Gastrocnemius medialis (tissue), 4 donors: ENCODE data around the gene ZNF485. TPM values are rescaled to one million over a fixed set of nuclear protein-coding genes. Genes with fewer than 3 reads are reported as not detected.
A peak's percentile ranks its signal among the peaks of the same experiment; 100 is the strongest.

ENCODE experiments used
- ATAC-seq, 2 donors: fragments of 150-250 bp; one replicate each; pipeline ENCODE4 v1.9.1; 2016
- DNase-seq, 2 donors: peaks; one replicate each; pipeline ENCODE4 v3.0.0-alpha.2; 2019
- H3K27ac ChIP-seq, 4 donors: fragments of 200-600 bp; sonication (generic); 1 replicate in 1 of 4; 2 replicates in 3 of 4; pipeline ENCODE4 v1.5.1; 2016 to 2018; ENCODE audit warnings: mild to moderate bottlenecking in 2 of 4, moderate library complexity in 1 of 4
- H3K27me3 ChIP-seq, 3 donors: fragments of 200-600 bp; sonication (generic) in 2 of 3; 1 replicate in 1 of 3; 2 replicates in 2 of 3; pipeline versions ENCODE4 v1.5.1 to v1.6.0; 2016 to 2019; ENCODE audit warnings: mild to moderate bottlenecking in 1 of 3, moderate library complexity in 1 of 3
- H3K36me3 ChIP-seq, 2 donors: fragments of 200-600 bp; sonication (generic) in 1 of 2; one replicate each; pipeline ENCODE4 v1.5.1; 2017 to 2018
- H3K4me1 ChIP-seq, 2 donors: fragments of 200-600 bp; sonication (generic) in 1 of 2; one replicate each; pipeline ENCODE4 v1.5.1; 2016 to 2017; ENCODE audit warnings: mild to moderate bottlenecking in 2 of 2
- H3K4me3 ChIP-seq, 4 donors: fragments of 200-600 bp; sonication (generic) in 3 of 4; 1 replicate in 1 of 4; 2 replicates in 3 of 4; pipeline ENCODE4 v1.5.1; 2016 to 2019; ENCODE audit warnings: mild to moderate bottlenecking in 2 of 4
- H3K9me3 ChIP-seq, 3 donors: fragments of 200-600 bp; sonication (generic) in 2 of 3; 1 replicate in 1 of 3; 2 replicates in 2 of 3; pipeline ENCODE4 v1.5.1; 2016 to 2019
- POLR2A ChIP-seq, 2 donors: fragments of 450-650 bp; IDR thresholded peaks; one replicate each; pipeline ENCODE4 v1.6.1; 2017; ENCODE audit warnings: antibody characterized with exemption in 2 of 2, mild to moderate bottlenecking in 2 of 2, moderate library complexity in 2 of 2
- in situ Hi-C, 4 donors: fragments of 200-750 bp; cut with MboI; loops; one replicate each; pipeline versions ENCODE4 v1.15.0 to v1.8.0; 2017; ENCODE audit warnings: low sequenced_read_pairs in 4 of 4
- intact Hi-C: fragments of 100-400 bp; cut with DNase I; formaldehyde crosslinking; loops from one replicate; pipeline ENCODE4 v1.15.1; 2023; ENCODE audit warnings: low total_unique reads
- total RNA-seq, 4 donors: library from RNA; depleted of rRNA; stranded (reverse); fragments of >200 nt; gene quantifications; one replicate each; pipeline versions ENCODE4 v1.1.0 to v1.2.3, GENCODE V29; 2016
- TF ChIP-seq, protein P1 (sequence below), 5 experiments: fragments of 450-650 bp in 3 of 5; fragments of 200-600 bp in 2 of 5; sonication (generic) in 2 of 5; IDR thresholded peaks in 4 of 5; conservative IDR thresholded peaks in 1 of 5; 1 replicate in 4 of 5; 2 replicates in 1 of 5; pipeline ENCODE4 v1.5.1; 2016 to 2019; ENCODE audit warnings: antibody characterized with exemption in 5 of 5, mild to moderate bottlenecking in 3 of 5, moderate library complexity in 3 of 5

ZNF485 gene
- total RNA-seq, 4 donors from 2014 or later = 2.6 to 3.7 (median 2.9) TPM

GRCh38 chr10:43573250-43574000, 32.8 kb upstream of the ZNF485 start:
- TF ChIP-seq POLR2A (IDR thresholded peaks at IDR 0.05) = no peak
- TF ChIP-seq, protein P1, sequence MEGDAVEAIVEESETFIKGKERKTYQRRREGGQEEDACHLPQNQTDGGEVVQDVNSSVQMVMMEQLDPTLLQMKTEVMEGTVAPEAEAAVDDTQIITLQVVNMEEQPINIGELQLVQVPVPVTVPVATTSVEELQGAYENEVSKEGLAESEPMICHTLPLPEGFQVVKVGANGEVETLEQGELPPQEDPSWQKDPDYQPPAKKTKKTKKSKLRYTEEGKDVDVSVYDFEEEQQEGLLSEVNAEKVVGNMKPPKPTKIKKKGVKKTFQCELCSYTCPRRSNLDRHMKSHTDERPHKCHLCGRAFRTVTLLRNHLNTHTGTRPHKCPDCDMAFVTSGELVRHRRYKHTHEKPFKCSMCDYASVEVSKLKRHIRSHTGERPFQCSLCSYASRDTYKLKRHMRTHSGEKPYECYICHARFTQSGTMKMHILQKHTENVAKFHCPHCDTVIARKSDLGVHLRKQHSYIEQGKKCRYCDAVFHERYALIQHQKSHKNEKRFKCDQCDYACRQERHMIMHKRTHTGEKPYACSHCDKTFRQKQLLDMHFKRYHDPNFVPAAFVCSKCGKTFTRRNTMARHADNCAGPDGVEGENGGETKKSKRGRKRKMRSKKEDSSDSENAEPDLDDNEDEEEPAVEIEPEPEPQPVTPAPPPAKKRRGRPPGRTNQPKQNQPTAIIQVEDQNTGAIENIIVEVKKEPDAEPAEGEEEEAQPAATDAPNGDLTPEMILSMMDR (IDR thresholded peaks at IDR 0.05 in 4 of 5, conservative IDR thresholded peaks at IDR 0.05 in 1 of 5) = no peak
- Histone ChIP-seq H3K27ac (peak overlapping the region; percentile 62 to 78 (median 72)), H3K9me3 (no peaks in the 10 kb centered on the region), H3K36me3 (no peaks in the 10 kb centered on the region), H3K4me3 (peak overlapping the region; percentile 58 to 77 (median 72)), H3K4me1 (peaks cover 10 to 11% of the 10 kb centered on the region in 2 donors), H3K27me3 (no peaks in the 10 kb centered on the region)
- peak in 1 of 2 donors; percentile 11 for ATAC-seq
- in situ Hi-C loops (no loop called here), intact Hi-C loops (no loop called here)
- DNase-seq = no peak

DNA sequence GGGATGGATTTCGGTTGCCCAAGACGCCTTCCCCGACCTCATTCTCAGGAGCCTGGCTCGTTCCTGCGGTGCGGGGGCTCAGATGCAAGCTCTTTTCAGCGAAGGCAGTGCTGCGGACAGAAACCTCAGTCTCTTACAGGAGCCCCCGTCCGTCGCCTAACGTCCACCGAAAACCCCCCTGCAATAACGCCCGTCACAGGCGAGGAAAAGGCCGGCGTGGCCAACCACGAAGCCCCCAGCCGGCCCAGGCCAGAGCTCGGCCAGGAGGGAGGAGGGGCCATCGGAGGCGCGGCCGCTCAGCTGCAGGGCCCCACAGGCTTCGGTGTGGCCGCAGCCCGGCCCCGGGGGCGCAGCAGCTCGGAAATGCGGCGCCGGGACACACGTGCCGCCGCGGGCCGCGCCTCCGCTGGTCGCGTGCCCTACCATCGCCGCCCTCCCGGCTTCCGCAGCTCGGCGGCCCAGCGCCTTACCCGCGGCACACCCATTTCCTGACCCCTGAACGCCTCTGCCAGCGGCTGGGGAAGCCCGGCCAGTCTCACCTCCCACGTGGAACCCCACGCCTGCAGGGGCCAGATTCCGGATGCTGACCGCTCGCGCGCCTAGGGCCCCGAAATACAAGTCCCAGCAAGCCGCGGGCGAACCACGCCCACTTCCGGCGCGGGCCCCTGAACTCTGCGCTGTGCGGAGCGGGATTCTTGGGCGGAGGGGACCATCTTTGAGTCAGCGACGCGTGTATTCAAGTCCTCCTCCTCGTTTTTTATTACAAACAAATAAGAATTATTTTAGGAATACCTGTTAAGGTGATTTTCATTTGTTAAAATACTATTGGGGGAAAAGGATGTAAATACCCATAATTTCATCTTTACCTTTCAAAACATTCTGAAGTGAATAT, 32.0 kb upstream of the ZNF485 start, which contains the start of gene ZNF239:
Gene ZNF239 (minus strand): TSS at position 616 of the 892 bp plus-strand sequence. CDS start 16,537 bp downstream, outside the sequence.
- DNase-seq = peak; percentile 81 to 83
- intact Hi-C loops = loop anchor here (1.0 to 2.0 kb wide), 3 partner anchors 32 to 177 kb away; partner anchors contain the start of genes ZNF32 and ZNF485
- Histone ChIP-seq H3K9me3 (no peaks in the 10 kb centered on the region), H3K27me3 (no peaks in the 10 kb centered on the region), H3K36me3 (no peaks in the 10 kb centered on the region), H3K27ac (peak within 1 kb of the TSS; percentile 62 to 78 (median 72)), H3K4me1 (peaks cover 10 to 11% of the 10 kb centered on the region in 2 donors), H3K4me3 (peak within 1 kb of the TSS; percentile 58 to 77 (median 72))
- in situ Hi-C loops = no loop called here
- TF ChIP-seq POLR2A (IDR thresholded peaks at IDR 0.05) = peak in 1 of 2 donors; percentile 16
- TF ChIP-seq, protein P1 (IDR thresholded peaks at IDR 0.05 in 4 of 5, conservative IDR thresholded peaks at IDR 0.05 in 1 of 5) = peak in 2 of 5 experiments; percentile 14 to 19
- peak; percentile 96 to 97 for ATAC-seq

DNA sequence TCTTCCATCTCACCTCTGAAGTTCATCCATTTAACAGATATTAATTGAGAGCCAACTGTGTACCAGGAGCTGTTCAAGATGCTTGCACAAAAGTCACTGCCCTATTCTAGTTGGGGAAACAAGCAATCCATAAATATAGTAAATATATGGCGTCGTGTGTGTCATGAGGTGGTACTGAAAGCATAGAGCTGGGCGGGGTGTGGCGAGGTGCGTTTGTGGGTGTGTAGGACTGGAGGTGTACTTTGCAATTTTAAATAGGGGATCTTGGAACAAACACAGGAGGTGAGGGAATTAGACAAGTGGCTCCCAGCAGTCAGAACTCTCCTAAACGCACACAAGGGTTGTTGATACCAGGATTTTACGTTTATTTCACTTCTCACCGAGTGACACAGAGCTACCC, 31.3 kb upstream of the ZNF485 start:
- Histone ChIP-seq H3K27ac (peak overlapping the region; percentile 62 to 78 (median 72)), H3K36me3 (no peaks in the 10 kb centered on the region), H3K27me3 (no peaks in the 10 kb centered on the region), H3K4me1 (peaks cover 10 to 11% of the 10 kb centered on the region in 2 donors), H3K4me3 (peak overlapping the region; percentile 58 to 77 (median 72)), H3K9me3 (no peaks in the 10 kb centered on the region)
- DNase-seq (no peak), ATAC-seq (no peak)
- intact Hi-C loops = loop anchor here (1.0 to 2.0 kb wide), 3 partner anchors 31 to 178 kb away; partner anchors contain the start of genes ZNF32 and ZNF485
- in situ Hi-C loops = no loop called here
- TF ChIP-seq, protein P1 (IDR thresholded peaks at IDR 0.05 in 4 of 5, conservative IDR thresholded peaks at IDR 0.05 in 1 of 5) = no peak
- no peak for TF ChIP-seq POLR2A (IDR thresholded peaks at IDR 0.05)

DNA sequence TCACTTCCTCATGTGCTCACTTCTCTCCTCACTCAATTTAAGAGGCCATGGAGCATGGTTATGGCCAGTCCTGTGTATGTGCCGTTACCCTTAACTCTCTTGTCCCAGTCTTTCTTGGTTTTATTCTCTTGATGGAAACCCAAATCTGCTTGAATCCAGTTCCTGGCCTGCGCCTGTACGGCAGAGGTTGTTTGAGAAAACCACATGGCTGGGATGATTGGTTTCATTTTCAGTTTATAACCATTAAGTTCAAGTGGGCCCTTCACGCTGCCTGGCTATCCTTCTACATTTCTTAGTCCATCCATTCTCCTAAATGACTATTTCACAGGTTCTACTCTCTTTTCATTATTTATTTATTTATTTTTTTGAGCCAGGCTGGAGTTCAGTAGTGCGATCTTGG, 30.2 kb upstream of the ZNF485 start:
- peaks cover 10 to 11% of the 10 kb centered on the region in 2 donors for H3K4me1 ChIP-seq
- H3K9me3 ChIP-seq = no peaks in the 10 kb centered on the region
- ATAC-seq (no peak), DNase-seq (no peak)
- TF ChIP-seq, protein P1 (IDR thresholded peaks at IDR 0.05 in 4 of 5, conservative IDR thresholded peaks at IDR 0.05 in 1 of 5) = no peak
- TF ChIP-seq POLR2A (IDR thresholded peaks at IDR 0.05) = no peak
- H3K27me3 ChIP-seq = no peaks in the 10 kb centered on the region
- H3K36me3 ChIP-seq = no peaks in the 10 kb centered on the region
- H3K27ac ChIP-seq = no peak overlapping the region
- no peak overlapping the region for H3K4me3 ChIP-seq
- in situ Hi-C loops = no loop called here
- intact Hi-C loops = no loop called here
